ENCODE results near the gene CNTNAP2.

DNA sequence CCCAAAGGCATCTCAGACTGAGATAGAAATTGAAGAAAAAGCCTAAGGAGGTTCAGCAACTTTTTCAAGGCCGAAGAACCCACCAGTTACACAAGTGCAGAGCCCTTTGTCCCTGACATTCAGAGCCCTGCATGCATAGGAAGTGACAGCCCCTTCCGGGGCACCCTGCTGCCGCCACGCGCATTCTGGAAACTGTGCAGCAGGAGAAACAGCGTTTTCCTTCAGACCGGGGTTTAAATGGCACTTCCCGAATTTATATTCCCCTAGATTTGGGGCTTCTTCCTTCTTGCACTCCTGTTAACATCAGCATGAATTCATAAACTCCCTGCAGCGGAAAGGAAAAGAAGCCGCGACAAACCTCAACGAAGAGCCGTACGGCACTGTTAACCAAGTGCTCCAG lies 2283.5 kb downstream of the CNTNAP2 start:
- no peak for TF ChIP-seq POU5F1 (IDR thresholded peaks at IDR 0.05; ENCODE audit: low read depth, low read length)
- no peak for TF ChIP-seq TBP (IDR thresholded peaks at IDR 0.05; ENCODE audit: low read depth, low read length)
- no peak for TF ChIP-seq GABPA (IDR thresholded peaks at IDR 0.05; ENCODE audit: borderline replicate concordance, insufficient read depth, low read length)
- no peak for TF ChIP-seq CEBPB (IDR thresholded peaks at IDR 0.05; ENCODE audit: low read depth, low read length)
